BE2C (cell line): Measurements from ENCODE around the gene OR2T11.

Source experiments
- DNase-seq: peaks from one replicate; pipeline ENCODE4 v3.0.0-alpha.2; 2020
- H3K27me3 ChIP-seq: fragments of 250-450 bp; sonication (Bioruptor Pico); 2 replicates; pipeline ENCODE4 v1.5.1; 2020; ENCODE audit warnings: mild to moderate bottlenecking
- H3K36me3 ChIP-seq: fragments of 250-450 bp; sonication (Bioruptor Pico); 2 replicates; pipeline ENCODE4 v1.5.1; 2020; ENCODE audit warnings: mild to moderate bottlenecking
- H3K4me1 ChIP-seq: fragments of 250-450 bp; sonication (Bioruptor Pico); 2 replicates; pipeline ENCODE4 v1.5.1; 2020
- H3K4me3 ChIP-seq: 2 replicates; pipeline ENCODE4 v1.5.1; 2011; ENCODE audit warnings: low read depth, low read length
- H3K9me3 ChIP-seq: fragments of 250-450 bp; sonication (Bioruptor Pico); 2 replicates; pipeline ENCODE4 v1.5.1; 2020
- TF ChIP-seq, protein P1 (sequence below): IDR thresholded peaks from 2 replicates; pipeline ENCODE4 v1.5.1; 2012; ENCODE audit warnings: mild to moderate bottlenecking, low read depth, low read length

OR2T11 gene

GRCh38 chr1:248599396-248599795 is 35.5 kb downstream of the OR2T11 start:
- Histone ChIP-seq H3K9me3 (no peaks in the 10 kb centered on the region), H3K4me3 (no peak overlapping the region), H3K36me3 (no peaks in the 10 kb centered on the region), H3K27me3 (no peaks in the 10 kb centered on the region), H3K4me1 (no peaks in the 10 kb centered on the region)
- DNase-seq: no peak
- TF ChIP-seq, protein P1, sequence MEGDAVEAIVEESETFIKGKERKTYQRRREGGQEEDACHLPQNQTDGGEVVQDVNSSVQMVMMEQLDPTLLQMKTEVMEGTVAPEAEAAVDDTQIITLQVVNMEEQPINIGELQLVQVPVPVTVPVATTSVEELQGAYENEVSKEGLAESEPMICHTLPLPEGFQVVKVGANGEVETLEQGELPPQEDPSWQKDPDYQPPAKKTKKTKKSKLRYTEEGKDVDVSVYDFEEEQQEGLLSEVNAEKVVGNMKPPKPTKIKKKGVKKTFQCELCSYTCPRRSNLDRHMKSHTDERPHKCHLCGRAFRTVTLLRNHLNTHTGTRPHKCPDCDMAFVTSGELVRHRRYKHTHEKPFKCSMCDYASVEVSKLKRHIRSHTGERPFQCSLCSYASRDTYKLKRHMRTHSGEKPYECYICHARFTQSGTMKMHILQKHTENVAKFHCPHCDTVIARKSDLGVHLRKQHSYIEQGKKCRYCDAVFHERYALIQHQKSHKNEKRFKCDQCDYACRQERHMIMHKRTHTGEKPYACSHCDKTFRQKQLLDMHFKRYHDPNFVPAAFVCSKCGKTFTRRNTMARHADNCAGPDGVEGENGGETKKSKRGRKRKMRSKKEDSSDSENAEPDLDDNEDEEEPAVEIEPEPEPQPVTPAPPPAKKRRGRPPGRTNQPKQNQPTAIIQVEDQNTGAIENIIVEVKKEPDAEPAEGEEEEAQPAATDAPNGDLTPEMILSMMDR: no peak

- TF ChIP-seq, protein P1: no peak
- DNase-seq: no peak
- no peaks in the 10 kb centered on the region for H3K9me3 ChIP-seq
- no peak within 1 kb of the TSS for H3K4me3 ChIP-seq
- H3K36me3 ChIP-seq: no peaks in the 10 kb centered on the region
- no peaks in the 10 kb centered on the region for H3K4me1 ChIP-seq
- H3K27me3 ChIP-seq: no peaks in the 10 kb centered on the region
Measured at GRCh38 chr1:248597589-248597988, 37.3 kb downstream of the OR2T11 start, which contains the start of gene OR2T10. TSS of gene OR2T10 (minus strand) at chr1:248597700. CDS start at chr1:248593768, 3,932 bp downstream.

DNA sequence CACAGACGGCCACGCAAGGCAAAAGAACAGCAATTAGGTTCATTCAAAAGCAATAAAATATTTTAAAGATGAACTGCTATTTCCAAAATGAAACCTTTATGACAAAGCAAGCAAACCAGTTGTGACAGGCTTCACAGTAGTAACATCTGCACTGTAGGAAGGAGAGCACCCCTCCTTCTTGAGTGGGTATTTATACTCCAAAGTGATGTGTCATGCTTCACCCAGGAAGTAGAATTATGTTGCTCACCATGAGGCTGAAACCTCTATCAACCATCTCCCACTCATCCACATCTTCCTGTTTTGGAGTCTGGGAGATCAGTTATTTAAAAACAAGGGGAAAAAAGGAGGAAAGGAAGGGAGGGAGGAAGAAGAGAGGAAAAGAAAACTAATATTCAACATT is 38.3 kb downstream of the OR2T11 start:
- no peak overlapping the region for H3K4me3 ChIP-seq
- H3K9me3 ChIP-seq: no peaks in the 10 kb centered on the region
- H3K27me3 ChIP-seq: no peaks in the 10 kb centered on the region
- TF ChIP-seq, protein P1: no peak
- no peak for DNase-seq
- no peaks in the 10 kb centered on the region for H3K4me1 ChIP-seq
- H3K36me3 ChIP-seq: no peaks in the 10 kb centered on the region

DNA sequence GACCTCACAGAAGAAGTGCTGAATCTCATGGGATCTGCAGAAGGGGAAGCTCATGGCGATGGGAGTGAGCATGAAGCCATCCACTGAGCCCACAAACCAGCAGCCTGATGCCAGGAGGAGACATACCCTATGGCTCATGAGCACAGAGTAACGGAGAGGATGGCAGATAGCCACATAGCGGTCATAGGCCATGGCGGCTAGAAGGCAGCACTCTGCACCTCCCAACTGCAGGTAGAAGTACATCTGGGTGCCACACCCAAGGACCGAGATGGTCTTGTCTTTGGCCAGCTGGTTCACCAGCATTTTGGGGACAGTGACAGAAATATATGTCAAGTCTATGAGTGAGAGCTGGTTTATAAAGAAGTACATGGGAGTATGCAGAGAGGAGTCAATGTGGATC is 41.7 kb downstream of the OR2T11 start:
- no peaks in the 10 kb centered on the region for H3K9me3 ChIP-seq
- no peaks in the 10 kb centered on the region for H3K36me3 ChIP-seq
- TF ChIP-seq, protein P1: no peak
- H3K4me1 ChIP-seq: no peaks in the 10 kb centered on the region
- DNase-seq: no peak
- H3K4me3 ChIP-seq: no peak overlapping the region
- H3K27me3 ChIP-seq: no peaks in the 10 kb centered on the region

- TF ChIP-seq, protein P1: no peak
- H3K4me3 ChIP-seq: no peak overlapping the region
- no peaks in the 10 kb centered on the region for H3K9me3 ChIP-seq
- no peaks in the 10 kb centered on the region for H3K4me1 ChIP-seq
- DNase-seq: no peak
- no peaks in the 10 kb centered on the region for H3K27me3 ChIP-seq
- no peaks in the 10 kb centered on the region for H3K36me3 ChIP-seq
Measured at GRCh38 chr1:248592655-248593054, 42.2 kb downstream of the OR2T11 start.

DNA sequence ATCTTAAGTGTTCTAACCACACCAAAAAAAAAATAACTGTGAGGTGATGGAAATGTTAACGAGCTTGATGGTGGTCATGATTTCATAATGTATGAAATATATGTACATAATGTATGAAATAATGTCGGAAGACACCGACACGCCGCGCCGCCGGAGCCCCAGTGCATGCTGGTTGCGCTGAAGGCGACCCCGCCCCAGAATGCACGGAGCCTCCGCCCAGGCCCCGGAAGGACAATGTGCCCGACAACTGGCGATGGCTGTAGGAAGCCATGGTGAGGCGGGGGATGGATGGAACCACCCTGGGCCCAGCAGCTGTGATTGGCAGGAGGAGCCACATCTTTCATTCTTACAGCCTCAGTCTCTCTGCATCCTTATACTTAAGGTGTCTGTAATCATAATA is 44.8 kb downstream of the OR2T11 start:
- Histone ChIP-seq H3K36me3 (no peaks in the 10 kb centered on the region), H3K4me1 (no peaks in the 10 kb centered on the region)

More for the DNA sequence above, 44.8 kb downstream of the OR2T11 start:
- TF ChIP-seq, protein P1: no peak
- no peak overlapping the region for H3K4me3 ChIP-seq
- no peaks in the 10 kb centered on the region for H3K9me3 ChIP-seq
- DNase-seq: no peak
- H3K27me3 ChIP-seq: no peaks in the 10 kb centered on the region
